ENCODE data around the gene ABHD14A.

GRCh38 chr3:52013802-52014598, 39.1 kb downstream of the ABHD14A start:
- peak; percentile 12 to 33 for TF ChIP-seq CTCF (conservative IDR thresholded peaks at IDR 0.05 in 1 of 2, IDR thresholded peaks at IDR 0.05 in 1 of 2; ENCODE audit: extremely low read depth in 1 of 2, insufficient read depth in 1 of 2, low read depth in 1 of 2, low read length in 2 of 2)
- no peak for TF ChIP-seq EZH2 (IDR thresholded peaks at IDR 0.05; ENCODE audit: borderline replicate concordance, low read length)

All from mammary epithelial cell (primary cell).